ENCODE measurements around the gene ST3GAL4.

The ST3GAL4 gene

DNA sequence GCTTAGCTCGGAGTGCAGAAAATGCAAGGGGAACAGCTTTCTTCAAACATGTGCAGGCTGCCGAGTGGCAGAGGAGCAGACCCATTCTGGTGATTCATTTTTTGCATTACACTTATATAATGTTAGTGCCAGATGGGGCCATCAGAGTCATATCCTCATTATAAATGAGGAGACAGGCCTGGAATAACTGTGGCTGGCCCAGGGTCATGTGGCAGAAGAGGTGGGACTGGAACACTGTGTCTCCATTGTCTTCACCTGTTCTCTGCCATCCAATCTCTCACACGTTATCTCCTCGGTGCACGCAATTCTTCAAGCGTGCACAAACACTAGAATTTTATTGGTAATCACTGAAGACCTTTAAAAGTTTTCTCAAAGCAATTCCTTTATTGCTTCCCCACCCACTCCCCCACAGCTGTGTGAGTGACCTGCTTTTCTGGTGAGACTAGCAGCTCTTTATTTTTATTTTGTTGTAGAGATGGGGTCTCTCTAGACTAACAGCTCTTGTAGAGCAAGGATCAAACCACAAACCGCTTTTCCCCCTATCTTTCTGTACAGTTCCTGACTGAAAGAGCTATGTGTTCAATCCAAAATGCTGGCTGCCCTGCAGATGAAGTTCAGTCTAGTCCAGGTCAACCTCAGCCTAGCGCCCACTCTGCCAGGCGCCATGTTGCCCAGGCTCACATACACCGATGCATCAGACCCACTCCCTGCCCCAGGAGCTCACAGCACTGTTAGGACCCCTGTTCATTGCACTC is 75.3 kb downstream of the ST3GAL4 start:
- DNase-seq = no peak

DNA sequence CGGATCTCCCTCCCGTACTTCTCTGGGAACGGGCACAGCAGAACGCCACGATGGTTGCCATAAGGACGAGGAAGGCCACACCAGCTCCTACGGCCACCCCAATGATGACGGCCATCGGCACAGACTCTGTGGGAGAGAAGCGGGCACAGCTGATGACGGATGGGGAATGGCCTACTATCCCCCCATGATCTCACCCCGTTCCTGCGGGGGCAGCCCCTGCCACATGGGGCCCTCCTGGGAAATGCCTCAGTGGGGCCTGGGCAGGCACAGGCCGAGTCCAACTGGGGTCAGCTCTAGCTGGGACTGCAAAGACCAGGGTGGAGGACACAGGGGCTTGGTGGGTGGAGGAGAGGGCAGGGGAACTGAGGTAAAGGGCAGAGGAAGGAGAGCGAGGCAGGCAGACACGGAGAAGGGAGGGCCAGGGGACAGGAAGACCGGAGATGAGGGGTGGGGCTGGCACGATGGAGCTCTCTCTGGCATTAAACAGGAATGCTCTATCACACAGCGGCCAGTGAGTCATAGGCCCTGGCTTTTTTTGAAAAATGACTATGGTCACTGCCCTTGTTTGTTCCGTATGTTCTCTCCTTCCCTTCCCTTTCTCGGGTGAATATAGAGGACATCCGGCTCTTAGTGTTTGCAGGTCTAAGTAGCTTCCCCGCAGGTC is 76.0 kb downstream of the ST3GAL4 start:
- DNase-seq = no peak

DNA sequence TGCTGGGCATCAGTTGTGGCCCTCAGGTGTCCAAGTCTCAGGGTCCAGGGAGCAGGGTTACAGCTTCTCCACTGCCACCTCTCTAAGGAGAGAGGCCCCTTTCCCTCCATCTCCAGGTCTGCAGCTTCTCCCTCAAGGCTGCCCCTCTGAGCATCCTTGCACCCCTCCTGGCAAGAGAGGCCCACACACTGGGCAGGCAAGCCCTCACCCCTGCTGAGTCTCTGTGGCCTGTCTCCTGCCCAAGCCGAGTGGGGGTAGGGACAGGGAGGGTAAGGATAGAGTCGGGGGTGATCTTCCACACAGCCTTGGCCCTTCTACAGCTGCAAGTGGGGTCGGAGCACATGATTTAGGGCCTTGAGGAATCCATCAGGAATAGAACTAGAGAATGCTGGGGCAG is 76.6 kb downstream of the ST3GAL4 start:
- DNase-seq = no peak

DNA sequence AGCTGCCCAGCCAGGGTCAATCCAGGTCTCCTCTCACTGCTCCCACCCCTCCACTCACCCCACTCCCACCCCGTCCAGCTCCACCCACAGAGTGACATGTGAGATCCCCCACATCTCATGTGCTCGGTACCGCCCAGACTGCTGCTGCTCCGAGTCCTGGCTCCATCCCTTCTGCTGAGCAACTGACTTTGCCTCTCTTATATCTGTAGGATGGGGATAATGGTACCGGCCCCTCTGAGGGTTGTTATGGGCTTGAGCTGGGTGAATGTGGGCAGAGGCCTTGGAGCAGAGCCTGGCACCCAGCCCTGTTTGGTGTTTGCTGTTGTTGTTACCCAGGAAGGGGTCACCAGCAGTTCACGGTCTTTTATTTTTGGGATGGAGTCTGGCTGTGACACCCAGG is 77.0 kb downstream of the ST3GAL4 start:
- DNase-seq = no peak

DNA sequence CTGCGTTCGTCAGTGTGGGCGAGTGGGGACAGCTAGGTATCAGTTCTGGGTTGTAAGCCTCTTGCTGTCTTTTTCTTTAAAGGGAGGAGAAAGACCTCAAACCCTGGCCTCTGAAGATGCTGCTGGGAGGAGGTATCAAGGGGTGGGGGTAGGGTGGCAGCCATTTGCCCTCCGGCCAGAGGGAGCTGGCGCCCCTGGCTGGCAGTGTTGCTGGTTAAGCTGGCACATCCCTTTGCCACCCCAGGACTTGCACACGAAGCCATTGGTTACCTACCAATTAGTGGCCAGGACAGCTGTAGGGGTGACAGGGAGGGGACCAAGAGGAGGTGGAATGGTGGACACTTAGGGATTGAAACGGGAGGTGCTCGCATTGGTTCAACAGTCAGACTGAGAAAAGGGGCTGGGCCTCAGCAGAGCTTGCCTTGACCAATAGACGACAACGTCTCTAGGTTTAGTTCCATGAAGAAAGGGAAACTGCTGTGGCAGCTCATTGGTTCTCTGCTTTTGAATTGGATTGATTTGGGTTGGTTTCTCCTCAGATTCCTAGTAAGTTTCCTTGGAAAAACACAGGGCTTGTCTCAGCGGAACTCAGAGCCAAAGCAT is 77.9 kb downstream of the ST3GAL4 start:
- DNase-seq = no peak

DNA sequence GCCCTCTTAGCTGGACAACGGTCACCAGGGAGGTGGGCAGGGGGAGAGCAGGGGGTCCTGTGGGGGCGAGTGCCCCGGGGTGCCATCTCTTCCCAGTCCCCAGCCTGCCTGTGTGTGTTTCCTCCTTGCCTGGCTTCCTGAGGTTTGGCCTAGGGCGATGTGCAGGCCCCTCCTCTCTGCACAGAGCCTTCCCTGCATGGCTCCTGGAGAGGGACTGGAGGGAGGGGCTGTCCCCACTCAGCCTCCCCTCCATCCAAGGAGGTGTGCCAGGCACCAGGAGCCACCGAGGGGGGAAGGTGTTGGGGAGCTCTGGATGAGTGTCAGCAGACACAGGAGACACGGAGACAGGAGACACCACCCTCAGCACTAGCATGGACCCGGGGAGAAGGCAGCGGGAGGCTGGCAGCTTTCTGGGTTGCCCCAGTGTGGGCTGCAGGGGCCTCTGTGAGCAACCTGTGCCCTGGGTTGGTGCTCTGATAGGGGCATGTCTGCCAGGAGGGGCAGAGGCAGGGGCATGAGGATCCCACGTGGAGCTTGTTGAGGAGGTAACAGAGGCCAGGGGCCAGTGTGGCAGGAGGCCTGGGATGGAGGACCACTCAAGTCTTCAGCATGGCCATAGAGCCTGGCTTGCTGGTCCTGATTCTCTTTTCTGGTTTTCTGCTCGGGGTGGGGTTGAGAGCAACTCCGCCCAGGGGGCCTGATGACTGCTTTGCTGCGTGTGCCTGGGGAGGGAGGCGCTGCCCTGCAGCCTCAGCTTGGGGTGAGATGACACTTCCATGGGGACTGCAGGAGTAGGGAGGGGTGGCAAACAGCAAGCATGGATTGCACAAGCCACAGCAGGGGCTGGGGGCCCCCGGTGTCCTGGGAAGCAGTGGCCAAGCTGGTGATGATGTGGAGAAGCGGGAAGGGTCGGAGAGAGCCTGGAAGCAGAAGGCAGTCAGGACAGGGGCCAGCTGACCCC is 78.8 kb downstream of the ST3GAL4 start:
- DNase-seq = no peak

DNA sequence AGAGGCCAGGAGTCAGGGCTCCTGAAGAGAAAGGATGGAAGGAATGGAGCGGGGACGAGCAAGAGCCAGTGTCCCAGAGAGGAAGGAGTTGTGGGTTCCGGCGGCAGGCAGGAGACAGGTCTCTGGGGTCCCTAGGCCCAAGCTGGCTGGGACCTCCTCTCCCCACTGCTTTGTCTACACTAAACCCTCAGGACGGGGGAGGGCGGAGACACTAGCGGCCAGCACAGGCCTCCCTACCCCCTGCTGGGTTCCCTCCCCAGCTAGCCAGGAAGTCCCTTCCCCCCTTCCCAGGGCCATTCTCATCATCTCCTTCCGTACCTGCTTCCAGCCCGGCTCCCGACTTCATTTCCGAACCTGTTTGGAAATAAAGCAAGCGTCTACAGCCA is 79.5 kb downstream of the ST3GAL4 start:
- no peak for DNase-seq

DNA sequence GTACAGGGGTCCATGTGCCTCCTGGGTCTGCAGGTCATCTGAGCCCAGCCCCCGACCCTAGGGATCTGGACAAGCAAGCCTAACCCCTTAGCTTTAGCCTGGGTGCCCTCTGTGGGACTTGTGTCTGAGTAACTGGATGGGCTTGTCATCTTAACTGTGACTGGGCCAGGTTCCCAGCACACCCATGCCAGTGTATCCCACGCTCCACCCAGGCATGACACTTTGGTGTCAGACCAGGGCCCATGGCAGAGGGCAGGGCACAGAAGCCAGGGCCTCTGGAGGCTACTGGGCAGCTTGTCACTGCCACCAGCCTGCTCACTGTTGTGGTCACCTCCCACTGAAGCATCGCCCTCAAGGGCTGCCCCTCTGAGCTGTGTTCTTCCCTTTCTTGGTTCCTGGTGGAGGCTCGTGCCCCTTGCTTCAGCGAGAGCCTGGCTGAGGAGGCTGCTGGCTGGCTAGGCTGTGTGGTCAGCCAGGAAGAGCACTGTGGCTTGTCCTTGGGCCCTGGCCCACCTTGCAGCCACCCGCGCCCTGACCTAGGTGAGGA is 80.8 kb downstream of the ST3GAL4 start:
- no peak for DNase-seq

DNA sequence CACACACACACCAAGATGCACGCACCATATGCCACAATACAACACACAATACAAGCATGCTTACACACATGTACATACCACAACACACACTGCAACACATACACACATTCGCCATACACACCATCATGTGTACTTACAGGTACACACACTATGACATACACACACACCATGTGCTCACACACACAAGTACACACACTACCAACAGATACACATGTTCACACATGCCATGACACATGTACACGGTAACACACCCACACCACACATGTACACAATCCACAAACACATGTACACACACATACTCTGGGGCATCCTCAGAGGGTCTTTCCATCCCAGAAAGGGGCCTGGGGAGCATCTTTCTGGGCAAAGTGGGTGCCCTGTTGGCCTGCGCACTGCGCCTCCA is 82.2 kb downstream of the ST3GAL4 start:
- no peak for DNase-seq

DNA sequence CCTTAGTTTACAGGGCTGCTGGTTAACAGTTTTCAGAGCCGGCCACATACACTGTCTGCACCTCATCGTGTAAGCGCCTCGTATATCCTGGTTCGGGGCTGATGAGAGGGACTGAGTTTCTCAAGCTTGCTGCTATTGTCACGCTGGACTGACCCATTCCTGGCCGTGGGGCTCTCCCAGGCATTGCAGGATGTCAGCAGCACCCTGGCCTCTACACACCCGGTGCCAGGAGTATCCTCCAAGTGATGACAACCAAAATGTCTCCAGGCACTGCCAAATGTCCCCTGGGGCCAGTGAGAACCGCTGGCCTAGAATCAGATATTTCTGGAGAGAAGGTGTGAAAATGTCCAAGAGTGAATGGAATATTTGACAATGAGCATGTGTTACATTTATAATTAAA is 82.8 kb downstream of the ST3GAL4 start:
- no peak for DNase-seq

DNA sequence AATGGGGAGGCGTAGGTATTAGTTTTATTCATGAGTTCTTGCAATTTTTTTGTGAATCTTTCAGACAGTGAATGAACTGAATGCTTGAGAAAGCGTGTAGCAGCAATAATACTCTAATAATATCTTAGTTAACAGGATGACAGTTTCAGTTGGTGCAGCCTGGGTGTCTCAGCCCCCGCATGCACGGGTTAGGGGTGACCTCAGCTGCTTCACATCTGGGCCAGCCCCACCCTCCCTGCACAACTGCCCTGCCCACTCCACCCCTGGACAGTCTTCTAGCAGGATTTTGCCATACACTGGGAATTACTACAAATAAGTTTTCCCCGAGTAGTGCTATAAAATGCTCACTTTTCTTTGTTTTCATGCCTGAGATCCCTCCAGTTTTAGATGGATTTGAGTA is 83.2 kb downstream of the ST3GAL4 start:
- DNase-seq = no peak

DNA sequence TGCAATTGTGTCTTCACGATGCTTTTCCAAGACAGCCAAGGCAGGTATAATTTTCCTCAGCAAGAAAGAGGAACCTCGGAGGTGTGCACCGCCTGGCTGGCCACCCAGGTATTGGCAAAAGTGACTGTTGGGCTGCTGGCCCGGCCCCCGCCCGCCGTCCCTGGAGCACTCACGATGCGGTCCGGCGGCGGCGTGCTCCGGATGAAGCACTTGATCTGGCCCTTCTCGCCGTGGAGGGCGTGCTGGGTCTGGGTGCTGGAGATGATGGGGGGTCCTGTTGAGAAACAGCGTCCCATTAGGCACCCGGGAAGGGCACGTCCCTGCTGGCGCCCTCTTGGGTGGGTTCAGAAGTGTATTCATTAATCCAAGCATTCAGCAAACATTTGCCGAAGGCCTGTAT is 84.8 kb downstream of the ST3GAL4 start:
- no peak for DNase-seq

DNA sequence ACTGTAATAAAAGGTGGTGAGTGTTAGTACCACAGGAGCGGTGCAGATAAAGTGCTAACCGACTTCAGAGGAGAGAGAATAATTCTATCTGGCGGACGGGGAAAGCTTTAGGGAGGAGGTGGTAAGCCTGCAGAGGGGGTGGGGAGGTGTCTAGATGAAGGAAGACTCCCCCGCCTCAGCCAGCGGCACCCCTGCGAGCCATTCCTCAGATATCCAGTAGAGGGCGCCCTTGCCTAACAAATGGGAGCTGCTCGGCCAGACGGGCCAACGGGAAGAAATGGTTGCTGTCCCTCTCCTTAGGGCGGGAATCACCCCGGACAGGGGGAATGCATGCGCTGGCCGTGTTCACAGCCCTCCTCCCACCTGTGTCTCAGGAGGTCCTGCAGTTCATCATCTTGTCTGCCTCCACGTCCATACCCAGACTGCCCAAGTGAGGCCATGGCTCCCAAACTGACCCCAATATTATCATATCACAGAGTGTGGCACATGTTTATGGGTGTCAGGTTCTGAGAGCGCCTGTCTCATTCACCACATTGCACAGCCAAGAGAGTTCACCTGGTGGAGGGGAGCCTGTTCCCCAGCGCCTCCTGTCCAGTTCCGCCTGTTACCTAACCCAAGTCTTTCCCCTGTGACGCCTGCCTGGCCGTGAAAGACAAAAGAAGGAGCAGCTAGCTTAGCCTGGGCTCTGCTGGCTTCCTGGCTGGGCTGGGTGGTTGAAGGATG is 85.5 kb downstream of the ST3GAL4 start:
- DNase-seq = peak; percentile 78

DNA sequence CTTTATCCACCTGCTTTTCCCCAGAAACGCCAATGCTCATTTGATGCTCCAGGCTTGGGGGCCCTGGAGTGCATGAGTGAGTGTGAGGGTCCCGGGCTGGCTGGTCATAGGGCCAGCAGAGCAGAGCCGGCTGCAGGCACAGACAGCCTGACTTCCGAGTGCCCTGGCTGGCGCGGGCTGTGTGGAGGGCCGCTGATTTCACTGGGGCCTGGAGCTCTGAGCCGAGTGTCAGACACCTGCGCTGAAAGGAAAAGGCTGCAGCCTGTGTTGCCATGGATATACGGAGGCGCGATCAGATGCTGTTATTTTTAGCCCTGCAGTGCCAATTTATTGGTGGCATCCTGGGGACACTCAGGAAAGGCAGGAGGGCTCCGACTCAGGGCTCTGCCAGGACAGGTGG is 87.6 kb downstream of the ST3GAL4 start:
- DNase-seq = no peak

DNA sequence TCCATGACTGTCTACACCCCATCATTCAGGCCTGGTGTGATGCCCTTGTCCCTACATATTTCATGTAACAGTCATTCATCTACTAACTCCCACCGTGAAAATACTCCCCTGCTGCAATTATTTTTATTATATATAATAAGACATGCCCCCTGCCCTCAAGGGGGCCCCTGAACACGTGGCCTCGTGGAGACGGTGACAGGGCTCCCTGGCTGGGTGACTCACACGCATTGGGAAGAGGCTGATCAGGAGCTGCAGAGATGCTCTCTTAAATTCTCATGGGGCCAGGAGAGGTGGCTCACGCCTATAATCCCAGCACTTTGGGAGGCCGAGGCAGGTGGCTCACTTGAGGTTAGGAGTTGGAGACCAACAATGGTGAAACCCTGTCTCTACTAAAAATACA is 88.6 kb downstream of the ST3GAL4 start:
- DNase-seq = no peak

DNA sequence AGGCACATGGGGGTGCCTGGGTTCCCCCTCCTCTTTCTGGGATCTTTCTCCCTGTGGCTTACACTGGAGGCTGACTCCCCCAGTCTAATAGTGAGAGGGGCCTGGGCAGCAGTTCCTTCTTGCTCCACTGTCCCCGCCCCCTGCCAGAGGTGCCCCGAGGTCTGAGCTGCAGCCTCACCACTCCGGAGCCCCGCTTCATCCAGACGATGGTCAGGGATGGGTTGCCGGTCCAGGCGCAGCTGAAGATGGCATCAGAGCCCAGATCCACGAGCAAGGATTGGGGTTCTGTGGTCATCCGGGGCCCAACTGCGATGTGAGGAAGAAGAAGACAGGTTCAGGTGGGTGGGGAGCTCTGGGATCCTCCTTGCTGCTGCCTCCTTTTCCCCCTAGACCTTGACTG is 91.1 kb downstream of the ST3GAL4 start:
- no peak for DNase-seq

DNA sequence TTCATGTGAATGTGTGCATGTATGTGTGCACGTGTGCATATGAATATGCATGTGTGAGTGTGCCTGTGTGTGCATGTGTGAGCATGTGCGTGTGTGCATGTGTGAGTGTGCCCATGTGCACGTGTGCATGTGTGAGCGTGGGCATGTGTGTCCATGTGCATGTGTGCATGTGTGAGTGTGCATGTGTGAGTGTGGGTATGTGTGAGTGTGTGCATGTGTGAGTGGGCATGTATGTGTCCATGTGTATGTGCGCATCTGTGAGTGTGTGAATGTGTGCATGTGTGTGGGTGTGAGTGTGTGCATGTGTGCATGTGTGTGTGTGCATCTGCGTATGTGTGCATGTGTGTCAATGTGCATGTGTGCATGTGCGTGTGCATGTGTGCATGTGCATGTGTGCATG is 94.7 kb downstream of the ST3GAL4 start:
- no peak for DNase-seq

DNA sequence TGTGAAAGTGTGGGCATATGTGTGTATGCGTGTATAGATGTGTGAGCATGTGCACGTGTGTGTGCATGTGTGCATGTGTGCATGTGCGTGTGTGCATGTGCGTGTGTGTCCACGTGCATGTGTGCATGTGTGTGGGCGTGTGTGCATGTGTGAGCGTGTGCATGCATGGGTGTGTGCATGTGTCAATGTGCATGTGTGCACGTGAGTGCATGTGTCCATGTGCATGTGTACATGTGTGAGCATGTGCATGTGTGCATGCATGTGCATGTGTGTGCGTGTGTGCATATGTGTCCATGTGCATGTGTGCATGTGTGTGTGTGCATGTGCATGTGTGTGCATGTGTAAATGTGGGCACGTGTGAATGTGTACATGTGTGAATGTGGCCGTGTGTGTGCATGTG is 95.3 kb downstream of the ST3GAL4 start:
- no peak for DNase-seq

DNA sequence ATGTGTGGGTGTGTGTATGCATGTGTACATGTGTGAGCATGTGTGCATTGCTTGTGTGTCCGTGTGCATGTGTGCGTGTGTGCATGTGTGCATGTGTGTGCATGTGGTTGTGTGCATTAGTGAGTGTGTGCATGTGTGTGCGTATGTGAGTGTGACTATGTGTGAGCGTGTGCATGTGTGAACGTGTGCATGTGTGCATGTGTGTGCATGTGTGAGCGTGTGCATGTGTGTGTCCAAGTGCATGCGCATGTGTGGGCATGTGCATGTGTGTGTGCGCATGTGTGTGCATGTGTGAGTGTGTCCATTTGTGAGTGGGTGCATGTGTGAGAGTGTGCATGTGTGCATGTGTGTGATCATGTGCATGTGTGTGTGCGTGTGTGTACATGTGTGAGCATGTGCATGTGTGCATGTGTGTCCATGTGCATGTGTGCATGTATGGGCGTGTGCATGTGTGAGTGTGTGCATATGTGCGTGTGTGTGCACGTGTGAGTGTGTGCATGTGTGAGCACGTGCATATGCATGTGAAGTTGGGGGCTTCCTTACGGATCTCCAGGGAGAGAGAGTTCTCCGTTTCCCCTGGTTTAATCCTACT is 95.8 kb downstream of the ST3GAL4 start:
- DNase-seq = no peak

DNA sequence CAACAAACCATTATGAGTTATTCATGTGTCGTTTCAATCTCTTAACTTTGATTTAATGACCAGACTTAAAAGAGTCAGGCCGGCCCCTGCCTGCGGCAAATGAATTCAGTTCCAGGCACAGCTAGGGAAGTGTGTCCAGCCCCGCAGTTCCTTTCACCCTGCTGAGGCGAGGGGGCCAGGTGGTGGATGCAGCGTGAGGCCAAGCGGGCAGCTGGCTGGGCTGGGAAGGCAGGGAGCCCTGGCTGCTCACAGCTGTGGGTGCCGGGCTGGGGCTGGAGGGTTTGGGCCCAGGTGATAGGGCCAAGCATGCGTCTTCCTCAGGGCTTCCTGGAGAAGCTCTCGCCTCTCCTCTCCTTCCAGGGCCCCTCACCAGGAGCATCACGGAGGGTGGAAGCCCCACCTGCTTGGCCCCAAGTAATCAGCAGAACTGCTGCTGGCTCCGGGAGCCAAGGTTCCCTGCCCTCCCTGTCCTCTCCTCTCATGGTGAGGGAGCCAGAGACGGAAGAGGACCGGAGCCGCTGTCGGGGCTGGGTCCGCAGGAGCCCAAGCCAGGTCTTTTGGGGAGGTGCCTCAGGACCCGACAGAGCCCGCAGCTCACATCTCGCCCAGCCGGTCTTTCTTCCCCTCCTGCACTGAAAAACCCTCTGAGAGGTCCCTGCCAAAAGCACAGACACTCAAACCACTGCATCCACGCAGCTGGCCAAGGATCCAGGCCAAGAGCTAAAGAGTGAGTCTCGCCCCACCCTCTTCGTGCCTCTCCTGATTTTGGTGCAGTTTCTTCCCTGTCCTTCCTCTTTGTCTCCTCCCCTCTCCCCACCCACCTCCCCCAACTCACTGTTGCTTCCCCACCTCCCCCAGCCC is 97.0 kb downstream of the ST3GAL4 start:
- no peak for DNase-seq

DNA sequence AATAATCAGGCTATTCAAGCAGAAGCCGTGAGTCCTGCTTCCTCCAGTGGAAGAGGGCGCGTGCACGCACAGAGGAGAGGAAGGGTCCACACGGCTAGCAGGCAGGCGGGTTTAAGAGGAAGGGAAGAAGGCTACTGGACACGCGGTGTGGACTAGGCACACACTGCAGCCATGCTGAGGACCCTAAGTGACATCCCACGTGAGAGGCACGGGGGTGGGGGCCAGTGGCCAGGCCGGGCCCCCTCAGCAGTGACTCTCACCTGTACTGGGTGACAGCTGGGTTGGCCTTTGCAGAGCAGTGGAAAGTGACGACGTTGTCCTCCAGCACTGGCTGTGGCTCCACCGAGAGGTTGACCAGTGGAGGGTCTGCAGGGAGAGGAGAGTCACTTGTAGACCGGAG is 100.6 kb downstream of the ST3GAL4 start:
- DNase-seq = no peak

Measured in stimulated activated CD4-positive, alpha-beta T cell treated with anti-CD3 and anti-CD28 coated beads, Interleukin-15, amount 100 ng/mL, for 24 hours (primary cell).